Hematopoietic multipotent progenitor cell treated with erythropoietin and hydrocortisone succinate and interleukin-3 and kit ligand, for 4 days (in vitro differentiated cells): ENCODE measurements around the gene KLF11.

ENCODE experiments used
- DNase-seq: peaks from one replicate; pipeline ENCODE4 v3.0.0-alpha.2; 2015

Gene KLF11

GRCh38 chr2:10045561-10046355 is 2.4 kb downstream of the KLF11 start:
- DNase-seq: no peak

GRCh38 chr2:10046931-10047330 is 3.6 kb downstream of the KLF11 start:
- DNase-seq: no peak

DNA sequence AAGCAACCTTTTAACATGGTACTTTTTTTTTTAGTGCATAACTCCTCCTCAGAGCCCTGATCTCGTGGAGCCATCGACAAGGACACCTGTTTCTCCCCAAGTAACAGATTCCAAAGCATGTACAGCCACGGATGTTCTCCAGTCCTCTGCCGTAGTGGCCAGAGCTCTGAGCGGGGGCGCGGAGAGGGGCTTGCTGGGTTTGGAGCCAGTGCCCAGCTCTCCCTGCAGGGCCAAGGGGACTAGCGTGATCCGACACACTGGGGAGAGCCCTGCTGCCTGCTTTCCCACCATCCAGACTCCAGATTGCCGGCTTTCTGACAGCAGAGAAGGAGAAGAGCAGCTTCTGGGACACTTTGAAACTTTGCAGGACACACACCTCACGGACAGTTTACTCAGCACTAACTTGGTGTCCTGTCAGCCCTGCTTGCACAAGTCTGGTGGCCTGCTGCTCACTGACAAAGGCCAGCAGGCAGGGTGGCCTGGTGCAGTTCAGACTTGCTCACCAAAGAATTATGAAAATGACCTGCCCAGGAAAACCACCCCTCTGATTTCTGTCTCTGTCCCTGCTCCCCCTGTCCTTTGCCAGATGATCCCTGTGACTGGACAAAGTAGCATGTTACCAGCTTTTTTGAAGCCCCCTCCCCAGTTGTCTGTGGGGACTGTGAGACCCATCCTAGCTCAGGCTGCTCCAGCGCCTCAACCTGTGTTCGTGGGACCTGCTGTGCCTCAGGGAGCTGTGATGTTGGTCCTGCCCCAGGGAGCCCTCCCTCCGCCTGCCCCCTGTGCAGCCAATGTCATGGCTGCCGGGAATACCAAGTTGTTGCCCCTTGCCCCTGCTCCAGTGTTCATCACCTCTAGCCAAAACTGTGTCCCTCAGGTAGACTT is 4.5 kb downstream of the KLF11 start:
- no peak for DNase-seq

DNA sequence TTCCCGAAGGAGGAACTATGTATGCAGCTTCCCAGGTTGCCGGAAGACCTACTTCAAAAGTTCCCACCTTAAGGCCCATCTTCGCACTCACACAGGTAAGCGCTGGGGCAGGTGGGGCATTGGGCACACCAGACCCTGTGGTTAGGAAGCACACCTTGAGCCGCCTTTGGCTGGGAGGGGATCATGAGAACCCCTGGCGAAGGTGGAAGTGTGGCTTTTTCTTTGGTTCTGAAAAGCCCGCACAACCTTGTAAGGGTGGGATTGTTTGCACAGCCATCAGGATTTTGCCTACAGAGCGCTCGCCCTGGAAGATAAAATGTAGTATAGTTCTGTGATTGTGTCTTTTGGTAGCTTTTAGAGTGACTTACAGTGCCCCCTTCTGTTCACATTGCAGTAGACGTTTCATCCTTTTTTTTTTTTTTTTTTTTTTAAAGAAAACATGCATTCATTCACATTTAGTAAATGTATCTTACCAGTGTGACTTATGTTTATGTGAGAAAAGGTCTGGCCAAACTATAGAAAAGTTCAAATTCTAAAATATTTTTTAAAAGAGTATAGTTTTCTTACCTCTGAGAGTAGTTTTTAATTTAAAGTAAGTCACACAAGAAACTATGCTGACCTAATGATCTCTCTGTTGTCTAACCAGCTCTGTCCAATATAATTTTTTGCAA is 5.3 kb downstream of the KLF11 start:
- peak; percentile 82 for DNase-seq

- DNase-seq: no peak
These were observed 8.9 kb downstream of the KLF11 start for GRCh38 chr2:10052216-10052615.

GRCh38 chr2:10053351-10053750 is 10.0 kb downstream of the KLF11 start:
- DNase-seq: no peak

- DNase-seq: no peak
These were observed 11.1 kb downstream of the KLF11 start for GRCh38 chr2:10054424-10054823.

- DNase-seq: no peak
These were observed 11.6 kb downstream of the KLF11 start for GRCh38 chr2:10054976-10055375.

DNA sequence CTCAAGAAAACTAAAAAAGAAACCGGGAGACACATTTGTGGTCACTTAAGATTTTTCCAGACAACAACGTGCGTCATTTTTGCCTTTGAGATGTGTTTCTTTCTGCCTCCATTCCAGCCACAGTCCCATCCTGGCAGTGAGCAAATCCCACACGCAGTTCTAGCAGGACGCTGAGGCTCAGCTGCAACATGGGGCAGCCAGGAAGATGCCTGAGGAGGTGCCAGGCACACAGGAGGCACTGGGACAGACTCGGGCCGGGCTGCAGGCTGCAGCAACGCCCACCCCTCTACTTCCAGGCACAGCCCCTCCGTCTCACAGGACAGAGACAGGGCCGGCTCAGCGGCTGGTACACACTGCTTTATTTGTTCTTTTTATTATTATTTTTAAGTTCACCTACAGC is 13.1 kb downstream of the KLF11 start:
- no peak for DNase-seq

DNA sequence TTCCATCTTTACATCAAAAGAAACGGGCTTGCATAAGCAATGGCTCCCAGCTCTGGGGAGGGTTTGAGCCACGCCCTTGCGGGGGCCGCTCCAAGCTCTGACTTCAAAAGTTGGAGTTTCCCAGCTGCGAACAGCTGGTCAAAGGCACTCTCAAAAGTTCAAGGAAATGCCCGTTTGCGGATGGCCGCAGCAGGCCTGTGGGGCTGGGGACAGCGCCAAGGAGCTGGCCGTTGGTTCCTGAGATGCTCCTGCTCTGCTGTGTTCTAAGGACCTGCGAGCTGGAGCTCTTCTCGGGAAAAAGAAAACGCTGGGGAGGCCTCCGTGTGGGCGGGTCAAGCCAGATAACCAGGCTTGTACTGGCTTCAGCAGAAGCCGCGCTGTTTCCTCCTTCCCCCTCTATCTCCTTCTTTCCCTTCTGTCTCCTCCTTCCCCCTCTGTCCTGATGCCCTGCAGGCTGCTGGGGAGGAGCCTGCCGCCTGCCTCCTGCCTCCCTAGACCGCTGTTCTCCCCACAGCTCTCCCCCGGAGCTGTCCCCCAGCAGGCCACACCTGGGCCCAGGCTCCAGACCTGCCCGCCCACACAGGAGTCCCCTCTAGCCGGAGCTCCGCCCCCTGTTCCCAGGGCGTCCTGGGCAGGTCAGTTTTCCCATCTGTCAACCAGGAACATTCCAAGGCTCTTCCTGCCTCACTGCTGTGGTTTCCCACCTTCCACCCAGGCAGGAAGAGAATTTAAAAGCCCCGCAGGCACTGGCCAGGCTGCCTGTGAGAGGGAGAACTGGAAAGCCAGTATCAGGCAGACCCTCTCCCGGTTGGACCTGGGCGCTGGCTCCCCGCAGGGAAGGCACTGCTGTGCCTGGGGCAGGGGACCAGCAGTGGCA is 14.1 kb downstream of the KLF11 start:
- DNase-seq: peak; percentile 56

DNA sequence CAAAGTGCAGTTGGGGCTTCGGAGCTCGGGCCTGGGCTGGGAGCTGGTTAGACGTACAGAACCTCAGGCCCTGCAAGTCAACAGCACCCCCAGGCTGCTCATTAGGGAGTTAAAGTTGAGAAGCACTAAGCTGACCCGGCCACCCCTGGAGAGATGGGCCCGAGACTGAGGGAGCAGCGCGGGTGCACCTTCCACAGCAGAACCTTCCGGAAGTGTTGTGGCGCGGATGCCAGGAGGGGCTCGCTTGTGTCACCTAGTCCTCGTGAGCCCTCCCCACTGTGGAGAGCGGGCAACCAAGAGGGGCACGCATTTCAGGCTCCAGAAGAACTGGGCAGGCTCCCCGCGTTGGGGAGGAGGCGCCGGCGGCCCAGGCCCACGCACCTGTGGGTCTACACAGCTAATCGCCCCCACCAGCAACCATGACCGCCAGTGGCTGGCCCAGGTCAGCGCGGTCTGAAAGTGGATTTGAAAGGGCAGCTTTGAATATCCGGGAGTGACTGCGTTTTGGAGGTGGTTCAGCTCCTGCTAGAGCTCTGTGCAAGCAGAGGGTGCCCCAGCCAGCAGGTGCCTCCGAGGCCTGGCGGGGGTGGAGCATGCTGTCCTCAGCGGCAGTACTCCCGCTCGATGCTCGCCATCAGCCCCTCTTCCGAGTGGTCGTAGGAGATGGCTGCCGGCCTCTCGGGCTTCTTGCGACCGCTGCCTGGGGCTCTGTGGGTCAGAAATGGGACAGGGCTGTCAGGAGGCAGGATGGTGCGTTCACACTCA is 15.1 kb downstream of the KLF11 start:
- no peak for DNase-seq

DNA sequence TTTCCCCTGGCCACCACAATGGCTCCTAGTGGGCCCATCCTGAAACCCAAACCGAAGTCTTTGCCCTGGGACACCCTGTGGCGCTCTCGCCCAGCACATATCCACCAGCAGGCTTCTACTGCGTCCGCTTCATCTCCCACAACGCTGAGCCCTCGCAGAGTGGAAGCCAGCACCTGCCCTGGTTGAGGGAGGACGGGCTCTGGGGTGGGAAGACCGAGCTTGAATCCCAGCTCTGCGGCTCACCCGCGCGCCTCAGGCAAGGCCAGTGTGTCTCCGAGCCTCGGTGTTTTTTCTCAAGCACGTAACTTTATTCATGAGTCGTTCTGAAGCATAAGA is 15.6 kb downstream of the KLF11 start:
- DNase-seq: no peak

DNA sequence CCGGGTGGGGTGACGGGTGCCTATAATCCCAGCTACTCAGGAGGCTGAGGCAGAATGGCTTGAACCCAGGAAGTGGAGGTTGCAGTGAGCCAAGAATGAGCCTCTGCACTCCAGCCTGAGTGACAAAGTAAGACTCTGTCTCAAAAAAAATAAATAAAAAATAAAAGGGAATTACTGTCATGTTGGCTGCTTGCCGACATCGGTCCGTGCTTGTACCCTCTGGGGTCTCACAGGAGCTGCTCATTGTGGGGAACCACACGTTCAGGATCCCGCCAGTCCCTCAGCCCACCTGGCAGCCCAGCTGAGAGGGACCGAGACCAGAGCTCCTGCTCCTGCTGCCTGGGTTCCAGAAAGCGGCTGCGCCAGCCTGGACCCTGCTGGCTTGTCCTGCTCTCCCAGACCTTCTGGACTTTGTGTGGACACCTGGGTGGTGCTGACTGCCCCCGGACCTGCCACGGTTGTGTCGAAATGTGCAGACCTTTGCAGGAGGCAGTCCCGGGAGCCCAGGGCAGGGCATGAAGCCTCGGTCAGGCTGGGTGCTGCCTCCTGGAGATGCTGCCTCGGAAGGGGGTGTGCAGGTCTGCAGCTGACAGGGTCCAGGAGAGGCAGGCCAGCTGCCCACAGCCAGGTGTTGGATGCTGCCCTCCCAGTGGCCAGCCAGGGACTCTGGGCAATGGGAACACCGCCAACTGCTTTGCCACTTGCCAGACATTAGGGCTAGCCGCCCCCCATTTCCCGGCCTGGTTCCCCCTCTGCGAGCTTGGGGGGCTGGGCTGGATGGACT is 16.4 kb downstream of the KLF11 start:
- no peak for DNase-seq

DNA sequence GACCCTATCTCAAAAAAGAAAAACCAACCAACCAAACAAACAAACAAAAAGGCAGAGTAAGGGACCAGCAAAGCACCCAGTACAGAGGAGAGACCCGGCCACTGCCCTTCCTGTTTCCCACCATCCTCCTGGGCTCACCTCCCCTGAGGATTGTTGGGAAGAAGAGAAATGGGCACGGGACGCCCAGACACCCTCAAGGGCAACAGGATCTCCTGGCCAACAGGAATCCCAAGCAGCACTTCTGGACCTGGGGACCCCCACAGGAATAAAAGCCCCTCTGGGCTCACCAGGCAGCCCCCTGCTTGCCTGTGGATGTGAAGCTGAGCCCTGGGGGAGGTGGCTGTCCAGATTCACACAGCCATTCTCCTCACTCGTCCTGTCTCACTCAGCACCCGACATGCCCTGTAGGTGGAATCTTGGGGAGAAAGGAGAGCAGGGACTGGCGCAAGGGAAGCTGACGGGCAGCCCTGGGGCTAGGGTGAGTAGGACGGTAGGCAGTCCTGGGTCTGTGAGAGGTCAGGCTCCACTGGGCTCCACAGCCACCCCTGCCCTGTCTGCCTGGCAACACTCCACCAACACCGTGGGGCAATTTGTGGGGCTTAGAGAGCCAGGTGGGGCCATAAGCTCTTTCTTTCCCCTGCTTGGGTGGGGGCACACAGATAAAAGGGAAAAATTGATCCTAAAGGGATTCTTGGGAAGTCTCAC is 18.0 kb downstream of the KLF11 start:
- DNase-seq: no peak

DNA sequence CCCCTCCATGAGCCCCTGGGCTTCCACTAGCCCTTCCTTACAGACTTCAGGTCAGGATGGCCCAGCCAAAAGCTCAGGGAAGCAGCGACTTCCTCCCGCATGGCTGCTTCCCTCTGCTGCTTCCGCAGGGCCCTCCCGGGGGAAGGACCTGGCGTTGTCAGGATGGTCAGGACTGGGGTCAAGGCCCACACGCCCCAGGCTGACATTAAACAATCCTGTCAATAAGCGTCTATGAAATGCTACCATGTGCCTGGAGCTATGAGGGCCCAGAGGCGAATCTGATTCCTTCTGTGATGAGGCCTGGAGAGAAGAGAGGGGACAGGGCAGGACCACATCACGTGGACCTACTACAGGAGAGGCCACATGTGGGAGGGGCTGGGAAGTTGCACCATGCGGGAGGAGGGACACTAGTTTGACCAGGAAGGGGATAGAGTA is 19.6 kb downstream of the KLF11 start:
- no peak for DNase-seq

GRCh38 chr2:10063566-10063965 is 20.2 kb downstream of the KLF11 start:
- DNase-seq: no peak

GRCh38 chr2:10064932-10065772 is 21.8 kb downstream of the KLF11 start:
- DNase-seq: no peak

DNA sequence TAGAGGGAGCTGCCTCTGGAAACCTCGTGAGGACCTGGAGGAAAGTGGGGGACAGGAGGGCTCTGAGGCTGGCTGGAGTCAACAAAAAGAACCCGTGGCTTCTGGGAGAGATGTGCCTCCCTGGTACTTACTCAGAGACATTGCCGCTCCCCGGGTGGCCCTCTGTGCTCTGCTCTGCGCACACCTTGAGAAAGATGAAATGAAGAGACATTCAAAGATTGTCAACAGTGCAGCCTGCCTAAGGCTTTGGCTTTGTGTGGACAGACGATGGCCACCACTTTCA is 22.4 kb downstream of the KLF11 start:
- DNase-seq: no peak

GRCh38 chr2:10067330-10067729 is 24.0 kb downstream of the KLF11 start:
- no peak for DNase-seq

DNA sequence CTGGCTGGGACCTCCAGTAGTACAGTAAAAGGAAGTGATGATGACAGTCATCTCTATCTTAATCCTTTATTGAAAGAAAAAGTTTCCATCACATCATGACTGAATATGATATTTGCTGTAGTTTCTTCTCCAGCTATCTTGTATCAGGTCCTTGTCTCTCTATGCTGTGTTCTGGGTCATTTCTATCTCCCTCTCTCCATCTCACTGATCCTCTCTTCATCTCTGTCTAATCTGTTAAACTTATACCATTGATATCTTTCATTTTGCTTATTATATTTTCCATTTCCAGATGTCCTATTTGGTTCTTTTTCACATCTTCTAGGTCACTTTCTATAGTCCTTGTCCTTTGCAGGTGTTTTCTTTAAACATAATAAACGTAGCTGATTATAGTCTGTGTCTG is 24.5 kb downstream of the KLF11 start:
- no peak for DNase-seq
